NCI-H146 treated with DMSO at 0.1 percent for 48 hours (cell line): ENCODE results near the gene ALDH3A1.
"Not testable (repeated sequence)": the region's sequence is repeated elsewhere in the genome, so short reads cannot be mapped to it uniquely, and the experiment has no call there.

Experiments used
- DNase-seq: peaks from one replicate; lab custom pipeline; 2025; ENCODE audit not compliant: unreplicated experiment; lab: John Stamatoyannopoulos, UW

The ALDH3A1 gene

DNA sequence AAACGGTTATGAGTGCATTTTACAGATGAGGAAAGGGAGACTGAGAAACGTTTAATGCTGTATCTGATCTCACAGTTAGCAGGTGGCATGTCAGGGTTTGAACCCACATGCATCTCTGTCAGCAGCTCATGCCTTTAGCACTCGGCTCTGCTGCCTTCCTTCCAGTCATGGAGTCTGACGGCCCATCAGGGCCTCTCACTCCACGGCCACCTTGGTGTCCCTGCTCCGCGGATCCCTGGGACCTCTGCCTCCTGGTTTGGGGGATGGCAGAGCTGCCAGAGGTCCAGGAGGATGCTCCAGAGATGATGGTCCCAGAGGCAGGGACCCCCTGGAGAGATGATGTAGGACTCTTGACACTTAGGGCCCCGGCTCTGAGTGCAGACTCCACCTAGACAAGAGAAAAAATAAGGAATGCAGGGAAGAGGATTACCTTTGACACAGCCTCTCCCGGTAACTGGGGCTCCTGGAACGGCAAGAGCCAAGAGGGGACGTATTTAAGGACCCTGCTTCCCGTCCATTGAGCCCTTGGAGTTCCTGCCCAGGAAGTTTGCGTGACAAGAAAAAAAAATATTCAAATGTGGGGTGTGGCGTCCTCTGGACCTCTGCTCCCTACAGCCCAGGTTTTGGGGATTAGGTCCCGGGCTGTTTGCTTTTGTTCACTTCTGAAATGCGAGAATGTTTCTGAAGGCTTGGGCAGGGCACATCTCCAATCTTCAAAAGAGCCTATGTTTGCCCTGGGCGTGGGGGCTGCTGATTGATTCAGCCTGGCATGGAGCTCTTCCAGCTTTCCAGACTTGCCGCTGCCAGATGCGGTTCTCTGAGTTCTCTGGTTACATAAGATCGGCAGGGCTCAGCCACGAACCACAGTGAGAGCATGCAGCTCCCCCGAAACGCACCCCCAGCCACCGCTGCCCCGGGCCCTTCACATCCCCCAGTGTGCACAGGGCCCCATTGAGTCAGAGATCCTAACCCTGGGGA lies at the start of gene ALDH3A1:
Gene ALDH3A1 (minus strand): TSS at position 470 of the 978 bp plus-strand sequence. CDS start 3,169 bp downstream, outside the sequence.
- DNase-seq, result no peak

- DNase-seq, result no peak
These were observed 48.4 kb upstream of the ALDH3A1 start for GRCh38 chr17:19796457-19796856.

DNA sequence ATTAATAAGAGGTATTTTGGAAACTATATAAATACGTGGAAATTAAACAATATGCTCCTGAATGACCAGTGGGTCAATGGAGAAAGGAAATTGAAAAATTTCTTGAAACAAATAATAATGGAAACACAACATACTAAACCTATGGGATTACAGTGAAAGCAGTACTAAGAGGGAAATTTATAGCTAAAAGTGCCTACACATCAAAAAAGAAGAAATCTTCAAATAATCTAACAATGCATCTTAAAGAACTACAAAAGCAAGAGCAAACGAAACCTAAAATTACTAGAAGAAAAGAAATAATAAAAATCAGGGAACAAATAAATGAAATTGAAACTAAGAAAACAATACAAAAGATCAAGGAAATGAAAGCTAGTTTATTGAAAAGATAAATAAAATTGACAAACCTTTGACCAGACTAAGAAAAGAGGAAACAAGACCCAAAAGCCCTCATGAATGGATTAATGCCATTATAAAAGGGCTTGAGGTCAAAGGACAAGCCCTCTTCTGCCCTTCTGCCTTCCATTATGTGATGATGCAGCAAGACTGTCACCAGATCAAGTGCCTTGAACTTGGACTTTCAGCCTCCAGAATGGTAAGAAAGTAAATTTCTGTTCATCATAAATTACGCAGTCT lies 43.9 kb upstream of the ALDH3A1 start:
- no peak for DNase-seq

DNA sequence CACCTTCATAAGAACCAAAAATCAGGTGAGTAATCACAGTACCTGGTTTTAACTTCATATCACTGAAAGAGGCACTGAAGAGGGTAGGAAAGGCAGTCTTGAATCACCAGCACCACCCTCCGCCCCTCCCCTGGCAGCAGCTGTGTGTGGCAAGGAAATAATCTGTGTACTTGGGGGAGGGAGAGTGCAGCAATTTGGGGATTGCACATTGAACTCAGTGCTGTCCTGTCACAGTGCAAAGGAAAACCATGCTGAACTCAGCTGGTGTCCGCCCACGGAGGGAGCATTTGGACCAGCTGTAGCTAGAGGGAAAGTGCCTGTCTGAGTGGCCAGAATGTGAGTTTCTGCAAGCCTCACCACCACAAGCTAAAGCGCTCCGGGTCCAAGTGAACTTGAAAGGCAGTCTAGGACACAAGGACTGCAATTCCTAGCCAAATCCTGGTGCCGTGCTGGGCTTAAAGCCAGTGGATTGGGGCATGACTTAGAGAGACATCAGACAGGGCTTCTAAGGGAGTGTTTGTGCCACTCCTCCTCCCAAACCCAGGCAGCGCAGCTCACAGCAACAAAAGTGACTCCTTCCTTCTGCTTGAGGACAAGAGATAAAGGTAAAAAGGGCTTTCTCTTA lies 39.7 kb upstream of the ALDH3A1 start:
- DNase-seq, result no peak

DNA sequence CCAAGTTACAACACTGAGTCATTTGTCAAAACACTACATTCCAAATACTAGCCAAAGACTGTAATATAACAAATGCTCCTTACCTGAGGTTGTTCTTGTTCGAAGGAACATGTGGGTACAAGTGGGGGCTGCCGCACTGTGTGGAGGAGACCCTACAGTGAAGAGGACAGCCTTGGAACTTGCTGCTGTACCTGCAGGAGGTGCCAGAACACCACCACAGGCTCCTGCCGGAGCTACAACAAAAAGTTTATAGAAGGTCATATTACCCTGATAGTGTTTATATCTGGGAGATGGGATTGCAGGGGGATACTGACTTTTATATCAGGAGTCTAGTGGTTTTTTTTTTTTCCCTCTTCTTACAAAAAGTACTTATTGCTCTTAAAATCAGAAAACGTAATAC lies 37.8 kb upstream of the ALDH3A1 start:
- no peak for DNase-seq

DNA sequence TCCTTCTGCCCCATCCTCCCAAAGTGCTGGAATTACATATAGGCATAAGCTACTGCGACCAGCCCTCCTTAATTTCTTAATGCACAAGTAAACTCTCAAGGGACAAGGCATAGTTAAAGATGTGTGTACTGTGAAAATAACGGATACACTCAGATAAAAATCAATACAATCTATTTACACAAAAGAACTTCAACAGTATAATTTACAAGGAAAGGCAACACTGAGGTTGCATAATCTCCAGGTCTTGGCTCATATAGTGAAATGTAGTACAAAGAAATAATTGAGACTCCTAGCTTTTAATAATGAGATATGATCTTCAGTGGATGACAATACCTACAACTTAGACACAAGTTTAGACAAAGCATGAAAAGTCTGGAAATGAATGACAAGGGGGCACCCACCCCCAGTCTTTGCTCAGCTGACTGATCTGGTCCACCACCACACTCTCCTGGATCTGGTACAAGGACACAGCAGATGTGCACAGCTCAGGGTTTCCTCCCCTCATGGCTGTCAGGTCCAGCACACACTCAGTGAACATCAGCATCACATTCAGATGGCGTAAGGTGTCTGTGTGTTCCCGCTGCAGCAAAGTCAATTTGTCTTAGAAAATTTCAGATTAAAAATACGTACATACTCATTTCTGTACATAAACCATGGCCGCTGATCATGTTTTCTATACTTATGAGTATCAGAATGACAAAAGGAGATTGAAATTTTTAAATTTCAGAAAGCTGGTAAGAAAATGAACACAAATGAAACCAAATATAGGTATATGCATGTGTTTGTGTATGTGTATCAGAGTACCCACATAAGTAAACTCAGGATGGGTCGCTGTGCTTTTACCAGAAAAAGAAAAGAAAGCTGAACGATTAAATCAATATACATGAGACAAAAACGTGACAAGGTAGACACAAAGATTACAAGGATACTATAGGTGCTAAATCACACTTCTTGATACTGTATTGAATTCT lies 33.7 kb upstream of the ALDH3A1 start:
- no peak for DNase-seq

DNA sequence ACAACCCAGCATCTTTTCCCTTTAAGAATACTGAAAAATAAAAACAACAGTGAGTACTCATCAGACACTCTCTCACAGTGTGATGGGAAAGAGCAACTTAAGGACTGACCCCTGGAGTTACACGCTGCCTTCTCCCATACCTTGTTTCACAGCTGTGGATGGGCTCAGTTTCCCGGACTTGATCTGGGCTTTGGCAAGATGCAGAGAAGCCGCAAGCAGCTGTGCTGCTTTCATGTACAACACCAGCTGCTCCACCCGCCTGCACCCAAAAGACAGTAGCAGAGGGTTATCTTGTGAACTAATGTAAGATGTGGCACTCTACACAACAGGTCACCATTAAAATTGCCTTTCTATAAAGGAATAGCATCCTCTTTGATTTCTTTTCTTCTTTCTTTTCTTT lies 32.7 kb upstream of the ALDH3A1 start:
- no peak for DNase-seq

GRCh38 chr17:19773534-19773933 lies 25.4 kb upstream of the ALDH3A1 start:
- no peak for DNase-seq

DNA sequence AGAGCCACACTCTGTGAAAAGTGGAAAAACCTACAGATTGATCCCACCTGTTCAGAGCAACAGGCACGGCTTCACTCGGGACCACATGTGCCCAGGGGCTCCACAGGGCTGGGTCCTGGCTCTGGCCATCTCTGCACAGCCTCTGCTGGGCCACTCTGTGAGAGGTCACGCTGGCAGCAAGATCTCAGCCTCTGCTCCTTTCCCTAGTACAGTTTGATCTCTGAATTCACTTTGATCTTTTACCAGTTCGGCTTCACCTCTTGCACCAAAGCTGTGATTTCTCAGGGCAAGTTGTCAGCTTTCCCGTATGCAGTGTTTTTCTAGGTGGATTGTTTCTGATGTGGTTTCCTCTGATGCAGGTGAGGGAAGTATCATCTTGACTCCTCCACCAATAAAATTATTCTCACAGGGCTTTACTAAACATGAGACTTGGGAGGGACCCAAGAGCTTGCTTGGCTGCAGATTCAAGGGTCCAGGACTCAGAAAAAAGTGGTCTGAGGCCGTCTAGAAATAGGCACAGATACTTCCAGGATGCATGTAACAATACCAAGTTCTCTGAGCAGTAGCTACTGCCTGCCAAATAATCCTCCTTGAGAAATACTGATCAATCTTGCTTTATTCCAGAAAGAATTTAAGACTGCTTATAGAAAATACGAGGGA lies 24.0 kb upstream of the ALDH3A1 start:
- no peak for DNase-seq

- no peak for DNase-seq
These were observed 23.1 kb upstream of the ALDH3A1 start for GRCh38 chr17:19770985-19771735.

DNA sequence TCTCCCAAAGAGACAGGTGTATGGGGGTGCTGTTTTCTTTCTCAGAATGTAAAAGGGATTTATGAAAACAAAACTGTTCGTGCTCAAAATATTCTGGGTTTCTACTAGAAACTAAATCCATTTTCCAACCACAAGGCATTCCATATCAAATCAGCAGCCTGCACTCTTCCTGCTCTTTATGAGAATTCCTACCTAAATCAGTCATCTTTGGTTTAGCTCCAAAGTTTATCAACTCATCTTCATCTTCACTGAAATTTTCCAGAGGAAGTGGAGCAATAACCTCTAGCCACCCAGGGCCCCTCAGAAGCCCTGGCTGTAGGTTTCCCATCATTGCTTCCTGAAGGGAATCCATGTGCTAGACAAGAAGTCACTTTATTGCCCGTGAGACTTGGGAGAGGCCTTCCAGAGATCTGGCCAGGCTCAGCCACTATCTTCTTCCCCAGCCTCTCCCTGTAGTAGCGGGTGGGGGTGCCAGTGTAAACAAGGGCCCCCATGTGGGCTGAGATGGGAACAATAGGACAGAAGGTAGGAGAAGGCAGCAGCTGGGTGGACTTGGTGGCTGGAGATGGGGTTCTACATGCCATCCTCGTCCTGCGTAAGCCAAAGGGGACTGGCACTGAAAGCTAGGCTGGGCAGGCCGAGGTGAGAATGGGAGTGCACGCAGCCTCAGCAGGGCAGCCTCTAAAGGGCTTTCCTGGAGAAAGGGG lies 22.0 kb upstream of the ALDH3A1 start:
- no peak for DNase-seq

DNA sequence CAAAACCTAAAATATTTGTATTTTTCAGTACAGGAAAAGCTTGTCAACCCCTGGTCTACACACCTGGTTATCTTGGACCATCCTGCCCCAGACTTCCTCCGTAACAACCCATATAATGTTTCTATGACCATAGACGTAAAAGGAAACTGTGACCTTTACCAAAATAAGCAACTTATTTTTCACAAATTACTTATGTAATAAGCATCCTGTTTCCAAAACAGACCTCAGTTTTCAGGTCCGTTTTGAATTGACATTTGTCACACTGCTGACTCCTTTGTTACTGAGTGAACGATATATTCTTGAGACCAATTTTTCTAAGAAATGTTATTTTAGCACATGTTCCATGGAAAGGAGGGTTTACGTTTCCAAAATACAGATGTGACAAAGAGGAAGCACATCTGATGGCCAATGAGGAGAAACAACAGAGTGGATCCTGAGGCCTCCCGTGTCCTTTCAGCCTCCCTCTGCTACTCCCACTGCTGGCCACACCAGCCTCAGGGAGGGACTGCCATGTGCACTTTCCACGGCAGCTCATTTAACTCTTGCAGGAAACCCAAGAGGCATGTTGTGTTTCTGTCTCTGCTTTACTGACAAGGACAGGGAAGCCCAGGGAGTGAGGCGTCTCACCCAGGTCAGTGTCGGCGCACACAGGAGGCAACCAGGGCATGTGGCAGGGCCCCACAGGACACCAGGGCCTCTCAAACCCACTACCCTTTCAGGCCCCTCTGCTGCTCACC lies 20.1 kb upstream of the ALDH3A1 start:
- DNase-seq, result no peak

GRCh38 chr17:19766421-19767270 lies 18.5 kb upstream of the ALDH3A1 start:
- DNase-seq, result peak; percentile 5

DNA sequence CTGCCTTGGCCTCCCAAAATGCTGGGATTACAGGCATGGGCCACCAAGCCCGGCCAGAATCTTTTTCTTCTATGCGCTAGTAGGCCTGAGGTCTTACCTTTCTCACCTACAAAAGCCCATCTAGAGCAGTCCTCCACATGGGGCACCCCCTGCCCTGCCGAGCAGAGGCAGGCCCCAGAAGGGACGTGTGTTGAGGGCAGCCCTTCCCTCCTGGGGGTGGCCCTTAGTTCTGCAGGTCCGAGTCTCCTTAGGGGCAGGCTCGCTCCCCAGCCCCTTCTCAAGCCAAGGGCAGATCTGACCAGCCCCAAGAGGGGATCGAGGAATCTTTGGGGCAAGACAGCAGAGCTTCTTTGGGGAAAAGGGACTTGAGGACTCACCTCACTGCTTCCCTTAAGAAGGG lies 17.9 kb upstream of the ALDH3A1 start:
- no peak for DNase-seq

DNA sequence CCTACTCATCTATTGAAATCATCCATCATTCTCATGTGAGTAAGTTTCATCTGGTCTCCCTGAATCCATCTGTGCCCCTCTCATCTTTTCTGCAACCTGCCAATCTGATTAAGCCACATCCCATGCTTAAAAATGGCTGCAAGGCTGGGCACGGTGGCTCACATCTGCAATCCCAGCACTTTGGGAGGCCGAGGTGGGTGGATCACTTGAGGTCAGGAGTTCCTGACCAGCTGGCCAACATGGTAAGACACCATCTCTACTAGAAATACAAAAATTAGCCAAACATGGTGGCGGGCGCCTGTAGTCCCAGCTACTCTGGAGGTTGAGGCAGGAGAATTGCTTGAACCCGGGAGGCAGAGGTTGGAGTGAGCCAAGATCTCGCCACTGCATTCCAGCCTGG lies 15.9 kb upstream of the ALDH3A1 start:
- not testable (repeated sequence) for DNase-seq

DNA sequence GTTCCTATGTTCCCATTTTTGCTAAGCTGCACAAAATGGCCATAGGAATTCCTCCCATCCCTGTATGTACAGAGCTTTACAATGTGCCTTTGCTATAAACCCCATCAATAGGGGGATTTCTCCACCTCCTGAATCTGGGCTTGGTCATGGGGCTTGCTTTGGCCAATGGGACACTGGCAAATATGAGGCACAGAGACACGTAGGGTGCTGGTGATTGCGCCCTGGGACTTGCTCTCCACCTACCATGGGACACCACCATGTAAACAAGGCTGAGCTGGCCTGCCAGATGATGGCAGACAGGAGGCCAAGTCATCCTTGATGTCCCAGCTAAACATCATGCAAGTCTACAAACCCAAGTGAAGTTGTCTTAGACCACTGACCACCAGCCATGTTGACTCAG lies 15.3 kb upstream of the ALDH3A1 start:
- DNase-seq, result no peak

DNA sequence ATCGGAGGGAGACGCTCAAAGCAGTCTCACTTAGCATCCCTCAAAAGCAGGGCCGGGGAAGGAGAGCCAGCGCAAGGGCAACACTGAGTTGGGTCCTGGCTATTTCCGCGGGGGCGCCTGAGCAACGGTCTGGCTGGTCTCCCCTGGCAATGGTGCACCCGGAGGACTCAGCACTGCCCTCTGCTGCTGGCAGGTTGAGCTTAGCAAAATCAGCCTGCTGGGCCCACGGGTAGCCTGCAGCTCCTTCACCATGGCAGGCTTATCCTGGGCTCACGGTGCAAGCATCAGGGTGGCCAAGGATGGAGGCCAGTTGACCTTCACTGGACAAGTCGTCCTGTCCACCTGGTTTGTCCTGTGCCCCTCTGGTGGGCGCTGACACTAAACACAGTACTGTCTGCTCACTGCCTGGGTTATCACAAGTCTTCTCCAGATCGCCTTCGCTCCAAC lies 14.4 kb upstream of the ALDH3A1 start:
- DNase-seq, result peak; percentile 7
